Measurements from ENCODE around the gene CTPS1. TPM values are rescaled to one million over a fixed set of nuclear protein-coding genes. Genes with fewer than 3 reads are reported as not detected.

Gene CTPS1, protein sequence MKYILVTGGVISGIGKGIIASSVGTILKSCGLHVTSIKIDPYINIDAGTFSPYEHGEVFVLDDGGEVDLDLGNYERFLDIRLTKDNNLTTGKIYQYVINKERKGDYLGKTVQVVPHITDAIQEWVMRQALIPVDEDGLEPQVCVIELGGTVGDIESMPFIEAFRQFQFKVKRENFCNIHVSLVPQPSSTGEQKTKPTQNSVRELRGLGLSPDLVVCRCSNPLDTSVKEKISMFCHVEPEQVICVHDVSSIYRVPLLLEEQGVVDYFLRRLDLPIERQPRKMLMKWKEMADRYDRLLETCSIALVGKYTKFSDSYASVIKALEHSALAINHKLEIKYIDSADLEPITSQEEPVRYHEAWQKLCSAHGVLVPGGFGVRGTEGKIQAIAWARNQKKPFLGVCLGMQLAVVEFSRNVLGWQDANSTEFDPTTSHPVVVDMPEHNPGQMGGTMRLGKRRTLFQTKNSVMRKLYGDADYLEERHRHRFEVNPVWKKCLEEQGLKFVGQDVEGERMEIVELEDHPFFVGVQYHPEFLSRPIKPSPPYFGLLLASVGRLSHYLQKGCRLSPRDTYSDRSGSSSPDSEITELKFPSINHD
- total RNA-seq (2022; extraction: Qiagen RNA extraction): 80.5 to 107 TPM (median 87.8 TPM) in 5 replicates

GRCh38 chr1:40979241-40980067, at the start of gene CTPS1:
Gene CTPS1 (plus strand): TSS chr1:40979696. CDS start chr1:40983291, 3,595 bp downstream.

GRCh38 chr1:41021526-41022308, 42.2 kb downstream of the CTPS1 start, which contains the start of gene SLFNL1:
Gene SLFNL1 (minus strand): TSS chr1:41021725. CDS start chr1:41020660, 1,065 bp downstream.

Other genes with a start within 250 kb of the CTPS1 start
- gene KCNQ4, start 195.9 kb upstream of the CTPS1 start, total RNA-seq (2022; extraction: Qiagen RNA extraction): 0.18 to 0.38 TPM (median 0.32 TPM) in 5 replicates
- gene CITED4, start 117.3 kb upstream of the CTPS1 start, total RNA-seq (2022; extraction: Qiagen RNA extraction): 46.7 to 127 TPM (median 108 TPM) in 5 replicates
- 0.02 to 0.05 TPM (median 0.05 TPM) in 3 of 5 replicates, not detected in the others for gene SLFNL1, start 42.0 kb downstream of the CTPS1 start, total RNA-seq (2022; extraction: Qiagen RNA extraction)

Measured in A549 treated with AZD2906 at 1 μM for 4 hours (cell line).